ENCODE data around the gene DRC1.
"Not testable (repeated sequence)": the region's sequence is repeated elsewhere in the genome, so short reads cannot be mapped to it uniquely, and the experiment has no call there.

Gene DRC1
- total RNA-seq = 0 to 2.9 (median 0.07) reads per million in 17 experiments

GRCh38 chr2:26401739-26402541 lies at the start of gene DRC1:
Gene DRC1, plus strand, starts transcription at chr2:26401920. Its CDS starts 70 bp downstream, at chr2:26401990.
- peak; percentile 47 to 77 (median 55) for DNase-seq

GRCh38 chr2:26352892-26353291 lies 48.8 kb upstream of the DRC1 start:
- peak; percentile 5 to 47 (median 37) for DNase-seq

- DNase-seq = not testable (repeated sequence)
Measured at GRCh38 chr2:26354469-26354868, 47.3 kb upstream of the DRC1 start.

GRCh38 chr2:26355038-26355995 lies 46.4 kb upstream of the DRC1 start:
- DNase-seq = peak; percentile 7 to 66 (median 47)

GRCh38 chr2:26356111-26356510 lies 45.6 kb upstream of the DRC1 start:
- no peak for DNase-seq

- DNase-seq = no peak
Measured at GRCh38 chr2:26356771-26357170, 44.9 kb upstream of the DRC1 start.

GRCh38 chr2:26359886-26360473 lies 41.7 kb upstream of the DRC1 start:
- DNase-seq = no peak

GRCh38 chr2:26363323-26363722 lies 38.4 kb upstream of the DRC1 start:
- DNase-seq = no peak

GRCh38 chr2:26363958-26364357 lies 37.8 kb upstream of the DRC1 start:
- no peak for DNase-seq

- no peak for DNase-seq
Measured at GRCh38 chr2:26364669-26365068, 37.1 kb upstream of the DRC1 start.

- no peak for DNase-seq
Measured at GRCh38 chr2:26366957-26367356, 34.8 kb upstream of the DRC1 start.

GRCh38 chr2:26369664-26370063 lies 32.1 kb upstream of the DRC1 start:
- not testable (repeated sequence) for DNase-seq

GRCh38 chr2:26370909-26371308 lies 30.8 kb upstream of the DRC1 start:
- DNase-seq = not testable (repeated sequence)

GRCh38 chr2:26376799-26377198 lies 24.9 kb upstream of the DRC1 start:
- DNase-seq = no peak

- no peak for DNase-seq
Measured at GRCh38 chr2:26380281-26380680, 21.4 kb upstream of the DRC1 start.

GRCh38 chr2:26382564-26382963 lies 19.2 kb upstream of the DRC1 start:
- peak; percentile 35 to 57 (median 48) for DNase-seq

- no peak for DNase-seq
Measured at GRCh38 chr2:26384183-26384582, 17.5 kb upstream of the DRC1 start.

GRCh38 chr2:26384597-26384996 lies 17.1 kb upstream of the DRC1 start:
- DNase-seq = no peak

GRCh38 chr2:26387189-26387588 lies 14.5 kb upstream of the DRC1 start:
- no peak for DNase-seq

GRCh38 chr2:26394694-26395093 lies 7.0 kb upstream of the DRC1 start:
- no peak for DNase-seq

GRCh38 chr2:26395394-26395793 lies 6.3 kb upstream of the DRC1 start:
- no peak for DNase-seq

GRCh38 chr2:26396734-26397298 lies 4.9 kb upstream of the DRC1 start:
- DNase-seq = no peak

Measured in suppressor macrophage (primary cell).